LHCN-M2 (cell line): ENCODE data around the gene PRKN. TPM values are rescaled to one million over a fixed set of nuclear protein-coding genes. Genes with fewer than 3 reads are reported as not detected.
"Not testable (repeated sequence)": the region's sequence is repeated elsewhere in the genome, so short reads cannot be mapped to it uniquely, and the experiment has no call there.

ENCODE experiments used
- DNase-seq: peaks from one replicate; pipeline ENCODE4 v3.0.0-alpha.2; 2012; ENCODE audit warnings: low read depth
- total RNA-seq: library from RNA; depleted of rRNA; stranded (reverse); fragments of >200 nt; gene quantifications from 2 replicates; pipeline ENCODE4 v1.2.3, GENCODE V29; 2014

PRKN gene
- total RNA-seq, 1 experiment from 2014 or later, result 2.4 TPM

- not testable (repeated sequence) for DNase-seq
These were observed 866.5 kb downstream of the PRKN start for GRCh38 chr6:161861061-161861460.

- no peak for DNase-seq
These were observed 873.9 kb downstream of the PRKN start for GRCh38 chr6:161853657-161854056.

GRCh38 chr6:161851486-161851885, 876.1 kb downstream of the PRKN start:
- not testable (repeated sequence) for DNase-seq

DNA sequence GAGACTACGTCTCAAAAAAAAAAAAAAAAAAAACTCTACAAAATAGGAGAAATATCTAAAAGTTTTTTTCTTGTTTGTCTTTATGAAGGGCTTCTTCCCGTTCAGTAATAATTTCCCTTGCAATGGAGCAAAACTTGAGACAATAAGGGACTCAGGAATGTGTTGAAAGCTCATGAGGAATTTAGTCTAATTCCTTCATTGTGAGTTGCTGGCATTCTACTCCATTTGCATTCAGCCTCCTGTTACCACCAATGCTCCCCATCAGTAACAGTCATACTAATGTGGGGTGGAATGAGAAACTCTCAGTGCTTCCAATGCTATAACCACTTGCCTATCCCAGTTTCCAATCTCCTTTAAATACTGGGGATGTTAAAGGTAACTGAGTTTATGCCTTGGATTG, 877.0 kb downstream of the PRKN start:
- DNase-seq, result no peak

DNA sequence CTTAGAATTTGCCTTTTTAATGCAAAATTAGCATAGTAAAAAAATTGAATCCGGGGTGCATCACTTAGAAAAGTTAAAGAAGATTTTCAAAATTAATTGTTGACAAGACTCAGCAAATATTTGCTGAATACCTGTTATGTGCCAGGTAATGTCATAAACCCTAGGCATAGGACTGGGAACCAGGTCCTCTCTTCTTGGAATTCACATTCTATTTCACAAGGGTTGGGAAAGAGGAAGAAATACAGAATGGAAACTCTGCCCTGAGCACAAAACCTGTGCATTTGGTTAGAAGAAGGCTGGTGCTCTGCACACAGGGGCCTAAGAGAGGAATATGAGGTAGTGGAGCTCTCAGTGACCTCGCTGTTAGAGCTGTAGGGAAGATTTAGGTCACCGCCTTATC, 879.9 kb downstream of the PRKN start:
- DNase-seq, result no peak

DNA sequence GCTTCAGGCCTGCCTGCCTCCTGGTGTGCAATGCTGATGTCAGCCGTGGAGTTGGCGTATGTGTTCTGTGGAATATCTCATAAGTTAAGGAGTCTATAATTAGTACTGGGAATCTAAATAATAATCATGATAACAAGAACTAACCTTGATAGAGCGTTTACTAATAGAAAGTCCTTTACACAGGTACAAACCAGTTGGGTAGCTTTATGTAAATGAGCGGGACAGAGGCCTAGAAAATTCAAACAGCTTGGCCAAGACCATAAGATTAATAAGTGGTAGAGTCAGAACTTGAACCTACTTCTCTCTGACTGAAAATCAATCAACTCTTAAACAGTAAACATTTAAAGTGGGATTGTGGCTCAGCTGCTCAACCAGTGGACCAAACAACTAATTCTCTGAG, 882.8 kb downstream of the PRKN start:
- no peak for DNase-seq

GRCh38 chr6:161843066-161843465, 884.5 kb downstream of the PRKN start:
- no peak for DNase-seq

DNA sequence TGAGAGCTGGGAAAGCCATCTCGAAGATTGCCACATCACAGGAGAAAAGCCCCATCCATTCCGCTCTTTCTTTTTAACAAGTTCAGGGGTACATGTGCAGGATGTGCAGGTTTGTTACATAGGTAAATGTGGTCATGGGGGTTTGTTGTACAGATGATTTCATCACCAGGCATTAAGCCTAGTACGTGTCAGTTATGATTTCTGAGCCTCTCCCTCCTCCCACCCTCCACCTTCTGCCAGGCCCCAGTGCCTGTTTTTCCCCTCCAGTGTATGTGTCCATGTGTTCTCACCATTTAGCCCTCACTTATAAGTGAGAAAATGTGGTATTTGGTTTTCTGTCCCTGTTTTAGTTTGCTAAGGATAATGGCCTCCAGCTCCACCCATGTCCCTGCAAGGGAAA, 887.2 kb downstream of the PRKN start:
- no peak for DNase-seq

DNA sequence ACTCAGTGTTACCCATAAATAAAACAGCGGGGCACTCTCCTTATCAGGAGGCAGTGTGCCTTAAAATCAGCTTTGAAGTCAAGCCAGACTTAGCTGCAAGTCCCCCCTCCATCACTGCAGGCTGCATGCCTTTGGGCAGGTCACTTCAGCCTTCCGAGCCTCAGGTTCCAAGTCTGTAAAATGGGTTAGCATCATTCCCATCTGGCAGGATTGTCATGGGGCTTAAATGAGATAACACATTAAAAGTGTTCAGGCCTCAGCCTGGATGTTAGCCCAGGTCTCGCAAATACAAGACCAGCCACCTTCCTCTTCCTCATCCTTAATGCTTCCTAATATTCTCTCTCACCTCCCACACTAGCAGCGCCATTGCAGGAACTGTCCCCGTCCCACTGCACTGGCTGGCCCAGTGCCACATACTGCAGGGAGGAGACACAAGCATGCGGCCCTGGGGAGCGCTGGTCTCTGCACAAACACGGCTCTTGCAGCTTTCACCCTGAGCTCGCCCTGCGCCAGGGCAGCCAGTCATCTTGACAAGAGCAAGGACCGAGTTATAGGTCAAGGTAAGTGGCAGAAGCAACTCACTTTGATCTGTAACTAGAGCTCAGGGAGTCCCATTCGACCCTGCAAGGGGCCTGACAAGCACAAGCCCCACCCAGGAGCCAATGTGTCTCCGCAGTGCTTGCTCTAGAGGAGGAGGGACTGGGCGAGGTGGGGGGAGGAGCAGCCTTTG, 889.1 kb downstream of the PRKN start:
- DNase-seq, result no peak

- no peak for DNase-seq
These were observed 889.7 kb downstream of the PRKN start for GRCh38 chr6:161837854-161838253.

DNA sequence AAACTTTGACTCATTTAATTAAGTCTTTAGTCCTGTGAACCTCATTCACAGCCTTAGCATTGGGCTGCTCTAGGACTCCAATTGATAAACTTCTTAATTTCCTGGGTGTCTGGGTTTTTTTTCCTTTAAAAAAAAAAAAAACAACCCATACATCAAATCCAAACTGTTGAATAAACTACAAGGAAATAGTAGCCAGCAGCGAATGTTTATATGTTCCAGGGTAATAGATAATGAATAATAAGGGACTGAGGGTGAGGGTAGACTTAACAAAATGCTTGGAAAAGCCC, 890.2 kb downstream of the PRKN start:
- DNase-seq, result no peak

- DNase-seq, result no peak
These were observed 890.7 kb downstream of the PRKN start for GRCh38 chr6:161836643-161837448.

DNA sequence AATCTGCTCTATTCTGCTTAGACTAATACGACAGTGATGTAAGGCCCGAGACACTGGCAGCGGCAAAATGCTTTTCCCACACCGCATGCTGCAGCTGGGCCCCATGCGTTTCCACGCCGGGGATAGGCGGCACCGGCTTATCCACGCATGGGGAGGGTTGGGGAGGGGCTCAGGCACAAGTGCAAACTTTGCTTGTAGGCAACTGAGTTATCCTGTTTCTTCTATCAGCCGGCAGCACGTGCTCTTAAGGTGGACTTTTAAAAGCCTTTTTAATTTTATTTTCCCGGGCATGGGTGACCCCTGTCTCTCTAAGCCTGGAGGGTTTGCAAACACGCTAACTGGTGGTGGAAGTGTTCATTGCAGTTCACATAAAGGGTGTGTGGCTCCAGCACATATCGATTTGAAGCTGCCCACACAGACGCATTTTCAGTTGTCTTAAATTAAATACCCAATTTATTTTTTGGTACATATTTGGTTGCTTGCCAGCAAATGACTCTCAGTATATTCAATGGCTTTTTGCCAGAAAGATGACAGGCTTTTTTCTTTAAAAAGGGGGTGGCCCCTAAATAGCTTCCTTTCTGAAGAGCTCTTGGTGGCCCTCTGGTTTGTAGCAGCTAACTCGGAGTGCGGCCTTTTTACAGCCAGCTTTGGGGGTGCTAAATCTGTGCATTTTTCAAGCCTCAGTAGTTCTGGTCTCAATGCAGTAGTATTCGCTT, 891.9 kb downstream of the PRKN start:
- DNase-seq, result peak; percentile 1

- DNase-seq, result no peak
These were observed 893.1 kb downstream of the PRKN start for GRCh38 chr6:161834426-161834825.

DNA sequence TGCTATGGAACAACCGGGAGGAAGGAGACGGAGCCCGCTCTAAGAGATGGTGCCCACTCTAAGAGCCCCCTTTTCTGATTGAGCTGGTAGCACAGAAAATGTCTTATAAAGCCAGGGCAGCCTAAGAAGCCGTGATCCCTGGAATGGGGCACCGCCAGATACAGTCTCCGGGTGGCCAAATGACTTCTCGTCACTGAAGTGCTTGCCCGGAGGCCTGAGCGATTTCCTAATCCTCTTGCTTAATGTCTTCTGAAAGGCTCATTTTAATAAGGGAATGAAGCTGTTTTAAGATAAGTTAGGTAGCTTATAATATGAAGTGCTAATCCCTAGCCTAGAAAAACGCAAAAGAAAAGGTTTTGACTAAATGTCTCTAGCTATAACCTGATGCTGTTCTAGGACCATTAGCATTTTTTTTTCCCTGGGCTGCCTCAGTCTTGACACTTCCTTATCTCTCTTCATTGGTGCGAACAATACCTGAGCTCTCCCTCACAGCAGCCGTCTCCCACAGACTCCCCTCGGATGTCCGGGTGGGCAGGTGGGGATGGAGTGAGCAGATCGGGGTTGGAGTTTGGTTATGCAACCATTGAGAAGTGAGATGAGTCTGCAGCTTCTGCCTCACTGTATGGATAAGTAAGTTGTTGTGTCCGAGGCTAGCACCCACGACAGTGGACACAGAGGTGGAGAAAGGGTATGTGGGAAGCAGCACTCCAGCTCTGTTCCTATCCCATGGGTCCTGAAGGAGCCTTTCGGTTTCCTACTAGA, 894.3 kb downstream of the PRKN start:
- no peak for DNase-seq

GRCh38 chr6:161832622-161833021, 894.9 kb downstream of the PRKN start:
- no peak for DNase-seq

- DNase-seq, result no peak
These were observed 896.5 kb downstream of the PRKN start for GRCh38 chr6:161830866-161831616.

GRCh38 chr6:161829291-161829729, 898.3 kb downstream of the PRKN start:
- no peak for DNase-seq

- no peak for DNase-seq
These were observed 899.2 kb downstream of the PRKN start for GRCh38 chr6:161828355-161828754.

DNA sequence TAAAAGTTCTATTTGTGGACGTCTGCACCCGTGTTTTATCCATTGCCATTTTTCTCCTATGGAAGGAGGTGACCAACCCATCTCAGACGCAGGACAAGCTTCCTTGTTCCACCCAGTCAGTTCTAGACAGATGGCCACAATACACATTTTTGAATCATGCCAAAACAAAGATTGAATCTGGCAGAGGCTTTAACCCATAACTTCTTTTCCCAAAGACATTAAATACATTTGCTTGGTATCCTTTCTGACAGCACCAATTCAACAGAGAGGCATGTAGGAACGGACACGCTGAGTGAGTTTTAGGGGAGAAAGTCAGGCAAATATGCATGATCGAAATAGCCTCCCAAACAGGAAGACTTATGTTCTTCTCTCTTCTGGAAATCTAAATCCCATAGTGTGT, 901.1 kb downstream of the PRKN start:
- no peak for DNase-seq

GRCh38 chr6:161822204-161822603, 905.4 kb downstream of the PRKN start:
- DNase-seq, result not testable (repeated sequence)
